ENCODE data around the gene BHMT. TPM values are rescaled to one million over a fixed set of nuclear protein-coding genes. Genes with fewer than 3 reads are reported as not detected.

Gene BHMT
- total and polyA plus RNA-seq, 10 of the 15 experiments (the other 5 are each of a cell fraction or from before 2014, with no cell fraction given) = 0.44 TPM; not detected in 9

- Histone ChIP-seq H4K20me1 (ENCODE audit: control insufficient read depth, insufficient read depth) (no peaks in the 10 kb centered on the region), H3K36me3 (ENCODE audit: control insufficient read depth in 2 of 2, insufficient read depth in 2 of 2, low read length in 1 of 2) (no peaks in the 10 kb centered on the region), H3K9ac (ENCODE audit: control insufficient read depth, insufficient read depth, low read length) (no peak overlapping the region), H3K4me3 (no peak overlapping the region), H3K4me2 (ENCODE audit: control insufficient read depth, insufficient read depth) (no peak overlapping the region), H3K4me1 (ENCODE audit: control insufficient read depth, insufficient read depth, low read length) (no peaks in the 10 kb centered on the region), H3K27me3 (replicated peaks in 1 of 2; ENCODE audit: control insufficient read depth in 2 of 2, insufficient read depth in 2 of 2, low read length in 1 of 2) (no peaks in the 10 kb centered on the region; a peak in 2 of 4 replicates), H2AFZ (ENCODE audit: control insufficient read depth, low read depth, low read length) (no peak overlapping the region), H3K79me2 (ENCODE audit: control insufficient read depth, insufficient read depth, low read length) (no peaks in the 10 kb centered on the region), H3K9me3 (replicated peaks; ENCODE audit: control insufficient read depth, insufficient read depth, low read length) (no peaks in the 10 kb centered on the region), H3K27ac (ENCODE audit: control insufficient read depth, insufficient read depth) (no peak overlapping the region)
- FAIRE-seq (no peak), ATAC-seq (no peak), DNase-seq (ENCODE audit: low read depth, low spot score) (no peak)
- TF ChIP-seq REST (IDR thresholded peaks at IDR 0.05; ENCODE audit: low read depth, low read length) = no peak
- TF ChIP-seq SMAD1 (IDR thresholded peaks at IDR 0.05; ENCODE audit: low read depth, partially characterized antibody) = no peak
- no peak for TF ChIP-seq RUNX3 (IDR thresholded peaks at IDR 0.05; ENCODE audit: low read length)
- no peak for TF ChIP-seq BMI1 (IDR thresholded peaks at IDR 0.05; ENCODE audit: borderline replicate concordance)
- TF ChIP-seq USF1 (IDR thresholded peaks at IDR 0.05; ENCODE audit: borderline replicate concordance, extremely low read length, insufficient read depth, low read depth, low read length) = no peak
- TF ChIP-seq RAD51 (IDR thresholded peaks at IDR 0.05) = no peak
- RAD21 ChIA-PET (ENCODE audit: unreplicated experiment) = no interaction called here
- CTCF ChIA-PET = interaction anchor here (1.4 kb wide), 1 partner anchor 42 kb away, joined by 5 read pairs; no protein-coding TSS in a partner anchor
- in situ Hi-C loops (cut with MboI) (no loop called here), intact Hi-C loops (cut with micrococcal nuclease; ENCODE audit: unreplicated experiment) (no loop called here)
- WGBS (ENCODE audit: insufficient coverage, insufficient replicate concordance, low lambda C conversion rate, missing lambda C conversion rate) = 28% methylated on average over 3 of the region's 3 CpGs
- BruUV-seq (replicated peaks) = no TSS peak
- SMC1A ChIA-PET (ENCODE audit: uncharacterized antibody, unreplicated experiment) = no interaction called here
- POLR2A ChIA-PET = no interaction called here
Observed at GRCh38 chr5:79091064-79091463, 20.5 kb upstream of the BHMT start.

Measured in GM12878 (cell line).